Measurements from ENCODE around the gene HORMAD1.

HORMAD1 gene

DNA sequence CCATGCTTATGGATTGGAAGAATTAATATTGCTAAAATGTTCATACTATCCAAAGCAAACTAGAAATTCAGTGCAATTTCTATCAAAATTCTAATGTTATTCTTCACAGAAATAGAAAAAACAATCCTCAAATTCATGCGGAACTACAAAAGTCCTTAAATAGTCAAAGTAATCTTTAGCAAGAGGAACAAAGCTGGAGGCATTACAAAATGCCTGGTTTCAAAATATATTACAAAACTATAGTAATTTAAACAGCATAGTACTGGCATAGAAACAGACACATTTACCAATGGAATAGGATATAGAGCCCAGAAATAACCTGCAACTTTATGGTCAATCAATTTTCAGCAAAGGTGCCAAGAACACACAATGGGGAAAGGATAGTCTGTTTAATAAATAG is 41.1 kb upstream of the HORMAD1 start:
- H3K36me3 ChIP-seq = no peaks in the 10 kb centered on the region
- H3K9me3 ChIP-seq (ENCODE audit: severe bottlenecking) = peaks cover 5% of the 10 kb centered on the region
- H3K4me3 ChIP-seq (ENCODE audit: low read depth, low read length) = no peak overlapping the region
- H3K27me3 ChIP-seq (ENCODE audit: insufficient read depth, low read depth, severe bottlenecking) = no peaks in the 10 kb centered on the region
- TF ChIP-seq, protein P1, sequence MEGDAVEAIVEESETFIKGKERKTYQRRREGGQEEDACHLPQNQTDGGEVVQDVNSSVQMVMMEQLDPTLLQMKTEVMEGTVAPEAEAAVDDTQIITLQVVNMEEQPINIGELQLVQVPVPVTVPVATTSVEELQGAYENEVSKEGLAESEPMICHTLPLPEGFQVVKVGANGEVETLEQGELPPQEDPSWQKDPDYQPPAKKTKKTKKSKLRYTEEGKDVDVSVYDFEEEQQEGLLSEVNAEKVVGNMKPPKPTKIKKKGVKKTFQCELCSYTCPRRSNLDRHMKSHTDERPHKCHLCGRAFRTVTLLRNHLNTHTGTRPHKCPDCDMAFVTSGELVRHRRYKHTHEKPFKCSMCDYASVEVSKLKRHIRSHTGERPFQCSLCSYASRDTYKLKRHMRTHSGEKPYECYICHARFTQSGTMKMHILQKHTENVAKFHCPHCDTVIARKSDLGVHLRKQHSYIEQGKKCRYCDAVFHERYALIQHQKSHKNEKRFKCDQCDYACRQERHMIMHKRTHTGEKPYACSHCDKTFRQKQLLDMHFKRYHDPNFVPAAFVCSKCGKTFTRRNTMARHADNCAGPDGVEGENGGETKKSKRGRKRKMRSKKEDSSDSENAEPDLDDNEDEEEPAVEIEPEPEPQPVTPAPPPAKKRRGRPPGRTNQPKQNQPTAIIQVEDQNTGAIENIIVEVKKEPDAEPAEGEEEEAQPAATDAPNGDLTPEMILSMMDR (IDR thresholded peaks at IDR 0.05; ENCODE audit: low read depth, low read length) = no peak
- no peak overlapping the region for H3K27ac ChIP-seq
- no peak for DNase-seq

- Histone ChIP-seq H3K9me3 (ENCODE audit: severe bottlenecking) (peaks cover 5% of the 10 kb centered on the region), H3K4me3 (ENCODE audit: low read depth, low read length) (no peak overlapping the region), H3K27me3 (ENCODE audit: insufficient read depth, low read depth, severe bottlenecking) (no peaks in the 10 kb centered on the region), H3K36me3 (no peaks in the 10 kb centered on the region), H3K27ac (no peak overlapping the region)
- TF ChIP-seq, protein P1 (IDR thresholded peaks at IDR 0.05; ENCODE audit: low read depth, low read length) = no peak
- DNase-seq = no peak
These were observed 39.3 kb upstream of the HORMAD1 start for GRCh38 chr1:150760013-150760412.

GRCh38 chr1:150753416-150753815 is 32.7 kb upstream of the HORMAD1 start:
- TF ChIP-seq, protein P1 (IDR thresholded peaks at IDR 0.05; ENCODE audit: low read depth, low read length) = no peak
- Histone ChIP-seq H3K27ac (no peak overlapping the region), H3K36me3 (no peaks in the 10 kb centered on the region), H3K27me3 (ENCODE audit: insufficient read depth, low read depth, severe bottlenecking) (no peaks in the 10 kb centered on the region), H3K4me3 (ENCODE audit: low read depth, low read length) (no peak overlapping the region), H3K9me3 (ENCODE audit: severe bottlenecking) (no peaks in the 10 kb centered on the region)
- no peak for DNase-seq

GRCh38 chr1:150751443-150751842 is 30.7 kb upstream of the HORMAD1 start:
- TF ChIP-seq, protein P1 (IDR thresholded peaks at IDR 0.05; ENCODE audit: low read depth, low read length) = no peak
- Histone ChIP-seq H3K9me3 (ENCODE audit: severe bottlenecking) (no peaks in the 10 kb centered on the region), H3K27ac (no peak overlapping the region), H3K36me3 (no peaks in the 10 kb centered on the region), H3K4me3 (ENCODE audit: low read depth, low read length) (no peak overlapping the region), H3K27me3 (ENCODE audit: insufficient read depth, low read depth, severe bottlenecking) (no peaks in the 10 kb centered on the region)
- no peak for DNase-seq

GRCh38 chr1:150749720-150750311 is 29.1 kb upstream of the HORMAD1 start:
- DNase-seq = no peak
- Histone ChIP-seq H3K27me3 (ENCODE audit: insufficient read depth, low read depth, severe bottlenecking) (no peaks in the 10 kb centered on the region), H3K4me3 (ENCODE audit: low read depth, low read length) (no peak overlapping the region), H3K36me3 (no peaks in the 10 kb centered on the region), H3K9me3 (ENCODE audit: severe bottlenecking) (no peaks in the 10 kb centered on the region), H3K27ac (no peak overlapping the region)
- TF ChIP-seq, protein P1 (IDR thresholded peaks at IDR 0.05; ENCODE audit: low read depth, low read length) = no peak
